PC-3 (cell line): Measurements from ENCODE around the gene SLIT1. TPM values are rescaled to one million over a fixed set of nuclear protein-coding genes. Genes with fewer than 3 reads are reported as not detected.

ENCODE experiments used
- ATAC-seq: fragments of 200-7000 bp; cut with Tn5 transposase; 2 replicates; pipeline ENCODE4 v1.9.1; 2020; ENCODE audit warnings: mild to moderate bottlenecking, moderate library complexity
- BruUV-seq: library from RNA; stranded (reverse); fragments of 400-500 nt; replicated peaks from 2 replicates; lab custom pipeline; 2021; lab: Mats Ljungman, UMichigan
- CTCF ChIA-PET: fragments of 300-600 bp; sonication (Branson Sonifier 250); formaldehyde crosslinking; loops from one replicate; lab custom pipeline; 2022; ENCODE audit warnings: antibody characterized with exemption; lab: Charles Lee
- POLR2A ChIA-PET: fragments of 300-600 bp; sonication (Branson Sonifier 250); formaldehyde crosslinking; loops from one replicate; lab custom pipeline; 2022; ENCODE audit warnings: antibody characterized with exemption; ENCODE audit not compliant: unreplicated experiment; lab: Charles Lee
- DNase-seq: peaks from one replicate; pipeline ENCODE4 v3.0.0-alpha.2; 2015
- H2AFZ ChIP-seq: fragments of 300-600 bp; sonication (generic); 2 replicates; pipeline ENCODE4 v1.6.0; 2016; ENCODE audit warnings: antibody characterized with exemption, low read length
- H3F3A ChIP-seq: fragments of 300-600 bp; sonication (generic); one replicate; pipeline ENCODE4 v1.6.0; 2017; ENCODE audit warnings: antibody characterized with exemption, low read length, control low read depth, mild to moderate bottlenecking; ENCODE audit not compliant: unreplicated experiment
- H3K27ac ChIP-seq: fragments of 300-600 bp; sonication (generic); 2 replicates; pipeline ENCODE4 v1.5.1; 2016; ENCODE audit warnings: mild to moderate bottlenecking, low read length
- H3K27me3 ChIP-seq: fragments of 300-600 bp; sonication (generic); 2 replicates; pipeline ENCODE4 v1.6.1; 2016; ENCODE audit warnings: low read length, mixed read lengths
- H3K36me3 ChIP-seq: fragments of 300-600 bp; sonication (generic); 2 replicates; pipeline ENCODE4 v1.6.1; 2016; ENCODE audit warnings: low read depth, mixed run types, low read length, mixed read lengths
- H3K4me1 ChIP-seq: fragments of 300-600 bp; sonication (generic); 2 replicates; pipeline ENCODE4 v1.5.1; 2016; ENCODE audit warnings: low read length; ENCODE audit not compliant: insufficient read depth
- H3K4me2 ChIP-seq: fragments of 300-600 bp; sonication (generic); 2 replicates; pipeline ENCODE4 v1.6.0; 2016; ENCODE audit warnings: low read length
- H3K4me3 ChIP-seq: fragments of 300-600 bp; sonication (generic); 2 replicates; pipeline ENCODE4 v1.5.1; 2016; ENCODE audit warnings: mild to moderate bottlenecking, low read length, mixed read lengths
- H3K79me2 ChIP-seq: fragments of 300-600 bp; sonication (generic); 2 replicates; pipeline ENCODE4 v1.6.1; 2017; ENCODE audit warnings: low read length, mixed read lengths
- H3K9ac ChIP-seq: fragments of 300-600 bp; sonication (generic); 2 replicates; pipeline ENCODE4 v1.6.0; 2016; ENCODE audit warnings: mild to moderate bottlenecking, low read length
- H3K9me2 ChIP-seq: fragments of 300-600 bp; sonication (generic); replicated peaks from 2 replicates; pipeline ENCODE4 v1.6.1; 2016; ENCODE audit warnings: mixed run types, low read length, mixed read lengths
- H3K9me3 ChIP-seq: fragments of 300-600 bp; sonication (generic); 2 replicates; pipeline ENCODE4 v1.6.1; 2016; ENCODE audit warnings: low read length, mixed read lengths
- H4K20me1 ChIP-seq: fragments of 300-600 bp; sonication (generic); 2 replicates; pipeline ENCODE4 v1.6.1; 2016; ENCODE audit warnings: low read length, mixed read lengths
- EZH2 ChIP-seq: fragments of 300-600 bp; sonication (generic); IDR thresholded peaks from one replicate; pipeline ENCODE4 v1.6.1; 2017; ENCODE audit warnings: antibody characterized with exemption, mild to moderate bottlenecking, low read length; ENCODE audit not compliant: unreplicated experiment
- EZH2phosphoT487 ChIP-seq: fragments of 300-600 bp; sonication (generic); IDR thresholded peaks from 2 replicates; pipeline ENCODE4 v1.6.1; 2018; ENCODE audit warnings: mild to moderate bottlenecking, antibody characterized with exemption, low read length, borderline replicate concordance
- intact Hi-C: fragments of 100-400 bp; cut with micrococcal nuclease; formaldehyde crosslinking; loops from 2 replicates; pipeline ENCODE4 v1.9.0; 2023
- total RNA-seq: library from RNA; depleted of rRNA; stranded (reverse); fragments of >200 nt; gene quantifications from 2 replicates; pipeline ENCODE4 v1.2.3, GENCODE V29; 2014
- TF ChIP-seq, protein P1 (sequence below): fragments of 300-600 bp; sonication (generic); conservative IDR thresholded peaks from 2 replicates; pipeline ENCODE4 v1.5.1; 2017; ENCODE audit warnings: antibody characterized with exemption, low read depth, mild to moderate bottlenecking, low read length

The SLIT1 gene
- total RNA-seq, 1 experiment from 2014 or later = not detected

DNA sequence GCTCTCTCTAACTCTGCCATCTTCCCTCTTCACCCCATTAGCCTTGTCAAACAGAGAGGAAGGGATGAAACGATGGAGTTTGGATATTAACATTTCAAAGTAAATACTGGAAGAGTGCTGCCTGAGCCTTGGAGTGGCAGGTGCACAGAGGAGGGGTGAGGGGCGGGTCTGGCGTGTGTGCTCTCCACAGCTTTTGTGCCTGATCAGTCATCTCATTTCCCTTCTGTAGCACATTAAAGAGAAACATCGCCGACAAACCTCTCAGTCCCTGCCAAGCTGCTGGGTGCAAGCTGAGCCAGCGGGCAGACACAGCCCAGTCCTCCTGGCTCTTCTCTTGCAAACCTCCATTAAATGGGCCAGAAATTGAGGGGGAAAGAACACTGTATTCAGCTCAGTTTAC, 76.2 kb downstream of the SLIT1 start:
- ChIA-PET POLR2A (no interaction called here), CTCF (no interaction called here)
- peaks cover 35% of the 10 kb centered on the region for H3K27me3 ChIP-seq
- intact Hi-C loops = no loop called here
- no peak overlapping the region for H3K27ac ChIP-seq
- no TSS peak for BruUV-seq
- no peak overlapping the region for H3K9ac ChIP-seq
- DNase-seq = no peak
- ATAC-seq = no peak
- no peaks in the 10 kb centered on the region for H3F3A ChIP-seq
- no peaks in the 10 kb centered on the region for H3K36me3 ChIP-seq
- H3K4me2 ChIP-seq = no peak overlapping the region
- H3K4me3 ChIP-seq = no peak overlapping the region
- H3K79me2 ChIP-seq = no peaks in the 10 kb centered on the region
- H3K4me1 ChIP-seq = no peaks in the 10 kb centered on the region
- TF ChIP-seq EZH2 (no peak), EZH2phosphoT487 (no peak)
- TF ChIP-seq, protein P1, sequence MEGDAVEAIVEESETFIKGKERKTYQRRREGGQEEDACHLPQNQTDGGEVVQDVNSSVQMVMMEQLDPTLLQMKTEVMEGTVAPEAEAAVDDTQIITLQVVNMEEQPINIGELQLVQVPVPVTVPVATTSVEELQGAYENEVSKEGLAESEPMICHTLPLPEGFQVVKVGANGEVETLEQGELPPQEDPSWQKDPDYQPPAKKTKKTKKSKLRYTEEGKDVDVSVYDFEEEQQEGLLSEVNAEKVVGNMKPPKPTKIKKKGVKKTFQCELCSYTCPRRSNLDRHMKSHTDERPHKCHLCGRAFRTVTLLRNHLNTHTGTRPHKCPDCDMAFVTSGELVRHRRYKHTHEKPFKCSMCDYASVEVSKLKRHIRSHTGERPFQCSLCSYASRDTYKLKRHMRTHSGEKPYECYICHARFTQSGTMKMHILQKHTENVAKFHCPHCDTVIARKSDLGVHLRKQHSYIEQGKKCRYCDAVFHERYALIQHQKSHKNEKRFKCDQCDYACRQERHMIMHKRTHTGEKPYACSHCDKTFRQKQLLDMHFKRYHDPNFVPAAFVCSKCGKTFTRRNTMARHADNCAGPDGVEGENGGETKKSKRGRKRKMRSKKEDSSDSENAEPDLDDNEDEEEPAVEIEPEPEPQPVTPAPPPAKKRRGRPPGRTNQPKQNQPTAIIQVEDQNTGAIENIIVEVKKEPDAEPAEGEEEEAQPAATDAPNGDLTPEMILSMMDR = no peak
- no peaks in the 10 kb centered on the region for H3K9me3 ChIP-seq
- H3K9me2 ChIP-seq = no peaks in the 10 kb centered on the region
- no peaks in the 10 kb centered on the region for H4K20me1 ChIP-seq
- H2AFZ ChIP-seq = no peak overlapping the region

DNA sequence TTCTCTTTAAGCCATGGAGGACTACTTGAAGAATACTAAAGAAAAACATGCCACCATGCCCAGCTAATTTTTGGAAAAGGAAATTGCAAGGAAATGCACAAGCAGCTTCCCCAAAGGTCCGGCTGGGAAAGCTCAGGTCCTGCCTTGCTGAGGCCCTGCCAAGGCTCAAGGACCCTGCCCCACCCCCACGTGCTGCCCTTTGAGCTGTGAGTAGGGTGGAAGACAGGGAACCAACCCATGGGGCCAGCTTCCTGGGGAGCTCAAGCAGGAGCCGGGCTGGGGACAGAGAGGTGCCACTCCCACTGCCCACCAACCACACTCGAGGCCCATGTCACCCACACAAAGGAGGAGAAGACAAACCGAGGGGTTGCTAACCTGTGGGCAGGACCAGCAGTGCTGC, 78.2 kb downstream of the SLIT1 start:
- DNase-seq = no peak
- Histone ChIP-seq H3F3A (no peaks in the 10 kb centered on the region), H3K27me3 (peaks cover 52% of the 10 kb centered on the region), H3K9me3 (no peaks in the 10 kb centered on the region), H3K27ac (no peak overlapping the region), H2AFZ (no peak overlapping the region), H3K4me3 (no peak overlapping the region), H3K9me2 (no peaks in the 10 kb centered on the region), H3K9ac (no peak overlapping the region), H3K36me3 (no peaks in the 10 kb centered on the region), H4K20me1 (no peaks in the 10 kb centered on the region), H3K4me1 (no peaks in the 10 kb centered on the region), H3K4me2 (no peak overlapping the region), H3K79me2 (no peaks in the 10 kb centered on the region)
- intact Hi-C loops = no loop called here
- ChIA-PET POLR2A (no interaction called here), CTCF (no interaction called here)
- no peak for ATAC-seq
- TF ChIP-seq, protein P1 = no peak
- TF ChIP-seq EZH2phosphoT487 (no peak), EZH2 (no peak)
- BruUV-seq = no TSS peak

GRCh38 chr10:97106207-97106606, 79.6 kb downstream of the SLIT1 start:
- intact Hi-C loops = no loop called here
- H3K4me3 ChIP-seq = no peak overlapping the region
- H3K4me2 ChIP-seq = no peak overlapping the region
- ATAC-seq (no peak), DNase-seq (no peak)
- no peak for TF ChIP-seq EZH2
- TF ChIP-seq EZH2phosphoT487 = no peak
- TF ChIP-seq, protein P1 = no peak
- no peaks in the 10 kb centered on the region for H3K36me3 ChIP-seq
- H3K79me2 ChIP-seq = no peaks in the 10 kb centered on the region
- POLR2A ChIA-PET = no interaction called here
- no peak overlapping the region for H3K9ac ChIP-seq
- no peaks in the 10 kb centered on the region for H3K4me1 ChIP-seq
- no peaks in the 10 kb centered on the region for H3F3A ChIP-seq
- no TSS peak for BruUV-seq
- peaks cover 47% of the 10 kb centered on the region for H3K27me3 ChIP-seq
- H3K9me2 ChIP-seq = no peaks in the 10 kb centered on the region
- H3K27ac ChIP-seq = no peak overlapping the region
- no peaks in the 10 kb centered on the region for H4K20me1 ChIP-seq
- CTCF ChIA-PET = no interaction called here
- H3K9me3 ChIP-seq = no peaks in the 10 kb centered on the region
- no peak overlapping the region for H2AFZ ChIP-seq
